NCI-H1930 (cell line): ENCODE measurements around the gene CDKN2C.
"Not testable (repeated sequence)": the region's sequence is repeated elsewhere in the genome, so short reads cannot be mapped to it uniquely, and the experiment has no call there.

Experiments
- DNase-seq, 2 experiments: peaks; one replicate each; lab custom pipeline; 2025; lab: John Stamatoyannopoulos, UW

Gene CDKN2C

GRCh38 chr1:50969611-50970508, at the start of gene CDKN2C:
Gene CDKN2C (plus strand): TSS chr1:50970245. CDS start chr1:50970369, 124 bp downstream.
- DNase-seq: peak; percentile 43 to 48

GRCh38 chr1:50920409-50920808, 49.6 kb upstream of the CDKN2C start:
- no peak for DNase-seq

- DNase-seq: no peak
Observed at GRCh38 chr1:50921029-50921428, 49.0 kb upstream of the CDKN2C start.

DNA sequence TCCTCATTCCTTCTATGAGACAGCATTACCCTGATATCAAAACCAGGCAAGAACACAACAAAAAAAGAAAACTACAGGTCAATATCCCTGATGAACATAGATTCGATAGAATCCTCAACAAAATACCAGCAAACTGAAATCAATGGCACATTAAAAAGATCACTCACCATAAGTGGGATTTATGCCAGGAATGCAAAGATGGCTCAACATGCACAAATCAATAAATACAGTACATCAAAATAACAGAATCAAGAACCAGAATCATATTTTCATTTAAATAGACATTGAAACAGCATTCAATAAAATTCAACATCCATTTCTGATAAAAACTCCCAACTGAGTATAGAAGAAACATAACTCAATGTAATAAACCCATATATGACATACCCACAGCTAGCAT, 46.5 kb upstream of the CDKN2C start:
- DNase-seq: no peak

DNA sequence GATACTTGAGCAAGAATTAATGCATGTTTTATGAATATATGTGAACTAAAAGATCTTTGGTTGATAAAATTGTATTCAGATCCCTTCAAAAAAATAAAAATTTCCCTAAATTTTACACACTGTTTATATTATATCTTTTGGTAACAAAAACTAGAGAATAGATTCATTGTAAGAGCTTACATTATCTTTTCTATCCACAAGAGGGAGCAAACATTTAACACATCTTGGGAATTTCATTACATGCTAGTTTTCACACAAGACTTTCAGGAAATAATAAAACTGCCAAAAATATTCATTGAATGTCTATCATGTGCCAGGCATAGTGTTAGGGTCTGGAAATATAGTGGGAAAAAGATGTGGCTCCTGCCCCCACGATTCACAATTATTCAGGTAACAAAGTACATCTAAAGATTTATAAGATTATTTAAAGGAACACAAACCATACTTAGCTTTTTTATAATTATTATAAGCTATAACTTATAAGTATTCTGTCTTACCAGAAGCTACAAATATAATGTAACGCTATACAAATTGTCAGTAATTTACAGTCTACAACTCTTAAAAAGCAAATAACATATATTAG, 40.6 kb upstream of the CDKN2C start:
- DNase-seq: no peak

DNA sequence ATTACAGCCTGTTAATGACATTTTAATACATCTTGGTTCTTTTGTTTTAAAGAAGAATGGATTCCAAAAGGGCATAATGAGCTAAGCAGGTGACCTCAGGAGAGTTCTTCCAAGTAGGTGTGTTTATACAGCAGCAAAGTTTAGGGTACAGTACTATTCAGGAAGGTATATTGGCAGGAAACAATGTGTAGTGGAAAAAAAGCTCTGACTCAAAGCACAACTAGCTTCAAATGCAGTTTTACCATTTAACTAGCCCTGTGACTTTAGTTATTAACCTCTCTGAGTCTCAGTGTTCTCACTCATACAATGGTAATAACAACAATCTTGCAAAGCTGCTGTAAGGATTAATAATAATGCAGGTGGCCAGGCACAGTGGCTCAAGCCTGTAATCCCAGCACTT, 39.9 kb upstream of the CDKN2C start:
- DNase-seq: no peak

GRCh38 chr1:50930965-50931737, 38.9 kb upstream of the CDKN2C start:
- DNase-seq: no peak

- not testable (repeated sequence) for DNase-seq
Observed at GRCh38 chr1:50932043-50932442, 38.0 kb upstream of the CDKN2C start.

- DNase-seq: not testable (repeated sequence)
Observed at GRCh38 chr1:50933770-50934169, 36.3 kb upstream of the CDKN2C start.

GRCh38 chr1:50934838-50935237, 35.2 kb upstream of the CDKN2C start:
- DNase-seq: no peak

DNA sequence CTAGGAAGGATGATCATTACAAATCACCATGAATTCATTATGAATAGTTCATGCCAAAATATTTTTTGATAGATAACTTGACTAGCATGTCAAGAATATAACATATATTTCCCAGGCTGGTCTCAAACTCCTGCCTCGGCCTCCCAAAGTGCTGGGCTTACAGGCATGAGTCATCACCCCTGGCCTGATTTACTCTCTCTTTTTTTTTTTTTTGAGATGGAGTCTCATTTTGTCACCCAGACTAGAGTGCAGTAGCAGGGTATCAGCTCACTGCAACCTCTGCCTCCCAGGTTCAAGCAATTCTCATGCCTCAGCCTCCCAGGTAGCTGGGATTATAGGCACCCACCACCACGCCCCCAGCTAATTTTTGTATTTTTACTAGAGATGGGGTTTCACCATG, 34.8 kb upstream of the CDKN2C start:
- DNase-seq: not testable (repeated sequence)

GRCh38 chr1:50936321-50936720, 33.7 kb upstream of the CDKN2C start:
- no peak for DNase-seq

- no peak for DNase-seq
Observed at GRCh38 chr1:50940291-50940690, 29.8 kb upstream of the CDKN2C start.

- DNase-seq: no peak
Observed at GRCh38 chr1:50942334-50942733, 27.7 kb upstream of the CDKN2C start.

DNA sequence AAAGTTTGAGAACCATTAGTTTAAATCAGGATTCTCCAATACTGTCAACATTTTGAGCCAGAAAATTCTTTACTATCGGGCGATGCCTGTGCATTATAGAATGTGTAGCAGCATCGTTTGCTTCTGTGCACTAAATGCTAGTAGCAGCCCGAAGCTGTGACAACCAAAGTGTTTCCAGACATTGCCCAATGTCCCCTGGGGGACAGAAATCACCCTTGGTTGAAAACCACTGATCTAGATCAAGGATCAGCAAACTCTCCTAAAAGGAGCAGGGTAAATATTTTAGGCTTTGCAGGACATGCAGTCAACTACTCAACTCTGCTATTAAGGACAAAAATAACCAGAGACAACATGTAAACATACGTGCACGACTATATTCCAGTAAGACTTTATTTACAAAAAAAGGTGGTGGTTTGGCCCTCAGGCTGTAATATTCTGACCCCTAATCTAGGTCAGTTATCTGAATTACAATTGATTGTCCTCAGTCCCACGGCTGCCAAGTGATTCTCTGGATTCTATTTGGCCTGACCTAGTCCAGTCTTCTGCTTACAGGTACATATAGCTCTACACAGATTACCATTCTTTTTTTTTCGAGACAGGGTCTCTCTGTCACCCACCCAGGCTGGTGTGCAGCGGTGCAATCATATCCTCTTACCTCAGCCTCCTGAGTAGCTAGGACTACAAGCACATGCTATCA, 20.6 kb upstream of the CDKN2C start:
- DNase-seq: no peak

GRCh38 chr1:50950396-50950795, 19.6 kb upstream of the CDKN2C start:
- DNase-seq: no peak

GRCh38 chr1:50952566-50952965, 17.5 kb upstream of the CDKN2C start:
- DNase-seq: not testable (repeated sequence)

GRCh38 chr1:50955116-50955515, 14.9 kb upstream of the CDKN2C start:
- no peak for DNase-seq

- DNase-seq: no peak
Observed at GRCh38 chr1:50959303-50959912, 10.6 kb upstream of the CDKN2C start.

GRCh38 chr1:50959913-50960844, 9.9 kb upstream of the CDKN2C start, which contains the start of gene FAF1:
Gene FAF1 (minus strand): TSS chr1:50960267. CDS start chr1:50959811, 456 bp downstream.
- peak; percentile 93 to 94 for DNase-seq
